Gastroesophageal sphincter (tissue), 3 donors: ENCODE data around the gene MS4A1.

Source experiments
- CTCF ChIP-seq, 4 experiments: fragments of 200-600 bp in 2 of 4; fragments of 450-650 bp in 2 of 4; sonication (generic) in 1 of 4; IDR thresholded peaks; one replicate each; pipeline ENCODE4 v1.5.1; 2017 to 2019; ENCODE audit warnings: antibody characterized with exemption in 4 of 4, mild to moderate bottlenecking in 2 of 4, moderate library complexity in 2 of 4
- POLR2AphosphoS5 ChIP-seq: sonication (generic); formaldehyde crosslinking; IDR thresholded peaks from one replicate; pipeline ENCODE4 v1.6.1; 2017; ENCODE audit warnings: antibody characterized with exemption

- TF ChIP-seq CTCF (IDR thresholded peaks at IDR 0.05) (no peak), POLR2AphosphoS5 (no peak)
Observed at GRCh38 chr11:60485987-60486386, 30.3 kb downstream of the MS4A1 start.
